Tibial nerve (tissue), 4 donors: ENCODE data around the gene CST4. TPM values are rescaled to one million over a fixed set of nuclear protein-coding genes. Genes with fewer than 3 reads are reported as not detected.
"Not testable (repeated sequence)": the region's sequence is repeated elsewhere in the genome, so short reads cannot be mapped to it uniquely, and the experiment has no call there.

Experiments used
- DNase-seq, 2 donors: peaks; one replicate each; pipeline ENCODE4 v3.0.0-alpha.2; 2019; ENCODE audit warnings: low spot score in 2 of 2
- H3K27ac ChIP-seq, 4 donors: fragments of 200-600 bp; sonication (generic) in 3 of 4; one replicate each; pipeline ENCODE4 v1.5.1; 2017 to 2019; ENCODE audit warnings: mild to moderate bottlenecking in 1 of 4
- H3K27me3 ChIP-seq, 2 donors: fragments of 200-600 bp; sonication (generic) in 1 of 2; one replicate each; pipeline versions ENCODE4 v1.5.1 to v1.6.0; 2017 to 2019
- H3K36me3 ChIP-seq, 3 donors: fragments of 200-600 bp; sonication (generic); one replicate each; pipeline ENCODE4 v1.5.1; 2018 to 2019
- H3K4me1 ChIP-seq, 4 donors: fragments of 200-600 bp; sonication (generic) in 3 of 4; one replicate each; pipeline ENCODE4 v1.5.1; 2017 to 2019
- H3K4me3 ChIP-seq, 4 donors: fragments of 200-600 bp; sonication (generic) in 3 of 4; one replicate each; pipeline ENCODE4 v1.5.1; 2017 to 2019; ENCODE audit warnings: mild to moderate bottlenecking in 1 of 4, moderate library complexity in 1 of 4
- H3K9me3 ChIP-seq, 4 donors: fragments of 200-600 bp; sonication (generic) in 3 of 4; one replicate each; pipeline ENCODE4 v1.5.1; 2017 to 2019
- CTCF ChIP-seq, 5 experiments: fragments of 200-600 bp in 3 of 5; fragments of 450-650 bp in 2 of 5; sonication (generic) in 3 of 5; IDR thresholded peaks; one replicate each; pipeline ENCODE4 v1.5.1; 2016 to 2019; ENCODE audit warnings: antibody characterized with exemption in 5 of 5, mild to moderate bottlenecking in 3 of 5, moderate library complexity in 2 of 5
- EP300 ChIP-seq, 2 donors: sonication (generic); formaldehyde crosslinking; IDR thresholded peaks; one replicate each; pipeline ENCODE4 v1.6.1; 2017; ENCODE audit warnings: antibody characterized with exemption in 2 of 2, mild to moderate bottlenecking in 1 of 2
- POLR2A ChIP-seq, 2 donors: fragments of 450-650 bp; IDR thresholded peaks; one replicate each; pipeline ENCODE4 v1.6.1; 2017; ENCODE audit warnings: antibody characterized with exemption in 2 of 2, mild to moderate bottlenecking in 2 of 2, moderate library complexity in 2 of 2
- WGBS, 2 donors: methylation state at CpG; one replicate each; pipeline ENCODE4 v1.1.5; 2018; 5-methylcytosine and 5-hydroxymethylcytosine counted together
- total RNA-seq, 4 donors: library from RNA; depleted of rRNA; stranded (reverse); fragments of >200 nt; gene quantifications; one replicate each; pipeline ENCODE4 v1.1.0, GENCODE V29; 2016

CST4 gene
- total RNA-seq, 4 donors from 2014 or later = not detected

DNA sequence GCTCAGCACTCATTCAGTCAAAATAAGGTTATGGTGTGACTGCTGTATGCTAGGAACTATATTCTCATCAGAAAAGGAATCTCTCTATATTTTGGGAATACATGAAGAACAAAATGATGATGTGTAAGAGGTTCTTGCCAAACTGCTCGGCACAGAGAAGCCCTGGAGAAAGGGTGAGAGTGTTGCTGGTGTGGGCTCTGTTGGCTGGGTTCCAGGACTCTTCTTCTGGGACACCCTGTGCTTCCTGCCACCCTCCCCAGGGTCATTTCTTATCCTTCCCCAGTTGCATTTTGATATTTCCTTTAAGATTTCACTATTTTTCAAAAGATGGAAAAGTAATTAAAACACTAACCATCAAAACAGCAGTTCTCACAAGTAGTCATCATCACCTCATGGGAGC, 33.1 kb upstream of the CST4 start:
- H3K9me3 ChIP-seq = no peaks in the 10 kb centered on the region
- TF ChIP-seq POLR2A (IDR thresholded peaks at IDR 0.05) = no peak
- TF ChIP-seq EP300 (IDR thresholded peaks at IDR 0.05) = no peak
- TF ChIP-seq CTCF (IDR thresholded peaks at IDR 0.05) = no peak
- H3K4me1 ChIP-seq = no peaks in the 10 kb centered on the region
- H3K27ac ChIP-seq = no peak overlapping the region
- H3K36me3 ChIP-seq = no peaks in the 10 kb centered on the region
- no peak overlapping the region for H3K4me3 ChIP-seq
- 14 to 26% methylated on average over 1 of the region's 1 CpG for WGBS, 2 donors
- H3K27me3 ChIP-seq = no peaks in the 10 kb centered on the region
- DNase-seq = no peak

- not testable (repeated sequence) for H3K9me3 ChIP-seq, DNase-seq, H3K27ac ChIP-seq, H3K4me3 ChIP-seq, H3K36me3 ChIP-seq, H3K27me3 ChIP-seq, H3K4me1 ChIP-seq
- 79 to 82% methylated on average over 9 of the region's 9 CpGs for WGBS, 2 donors
These were observed 30.5 kb upstream of the CST4 start for GRCh38 chr20:23719351-23719750.

DNA sequence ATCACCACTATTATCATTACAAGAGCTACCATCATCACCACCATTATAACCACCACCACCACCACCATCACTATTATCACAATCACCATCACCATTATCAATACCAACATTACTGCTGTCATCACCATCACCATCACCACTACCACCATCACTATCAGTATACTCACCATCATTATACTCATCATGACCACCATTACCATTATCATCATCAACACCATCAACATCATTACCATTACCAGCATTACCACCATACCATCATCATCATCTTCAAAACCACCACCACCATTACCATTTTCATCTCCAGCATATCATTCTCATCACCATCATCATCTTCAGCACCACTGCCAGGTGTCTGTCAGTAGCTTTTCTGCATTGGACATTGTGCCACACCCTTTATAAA, 22.9 kb upstream of the CST4 start:
- DNase-seq = not testable (repeated sequence)

GRCh38 chr20:23710771-23711170, 21.9 kb upstream of the CST4 start:
- WGBS, 2 donors = 84 to 98% methylated on average over 4 of the region's 4 CpGs

More for the DNA sequence above, 22.9 kb upstream of the CST4 start:
- H3K36me3 ChIP-seq, H3K9me3 ChIP-seq, H3K4me1 ChIP-seq, H3K4me3 ChIP-seq, H3K27ac ChIP-seq, H3K27me3 ChIP-seq: not testable (repeated sequence)

GRCh38 chr20:23705895-23706294, 17.1 kb upstream of the CST4 start:
- DNase-seq = no peak
- Histone ChIP-seq H3K36me3 (no peaks in the 10 kb centered on the region), H3K27ac (no peak overlapping the region), H3K9me3 (no peaks in the 10 kb centered on the region), H3K27me3 (no peaks in the 10 kb centered on the region), H3K4me1 (no peaks in the 10 kb centered on the region), H3K4me3 (no peak overlapping the region)
- 82 to 89% methylated on average over 1 of the region's 1 CpG for WGBS, 2 donors
- no peak for TF ChIP-seq POLR2A (IDR thresholded peaks at IDR 0.05)
- no peak for TF ChIP-seq CTCF (IDR thresholded peaks at IDR 0.05)
- TF ChIP-seq EP300 (IDR thresholded peaks at IDR 0.05) = no peak

More at GRCh38 chr20:23710771-23711170, 21.9 kb upstream of the CST4 start:
- H3K27me3 ChIP-seq = no peaks in the 10 kb centered on the region
- no peaks in the 10 kb centered on the region for H3K36me3 ChIP-seq
- no peak for TF ChIP-seq CTCF (IDR thresholded peaks at IDR 0.05)
- no peak for TF ChIP-seq EP300 (IDR thresholded peaks at IDR 0.05)
- no peak for TF ChIP-seq POLR2A (IDR thresholded peaks at IDR 0.05)
- no peak for DNase-seq
- no peaks in the 10 kb centered on the region for H3K9me3 ChIP-seq
- no peaks in the 10 kb centered on the region for H3K4me1 ChIP-seq
- no peak overlapping the region for H3K27ac ChIP-seq
- no peak overlapping the region for H3K4me3 ChIP-seq

GRCh38 chr20:23702021-23702420, 13.2 kb upstream of the CST4 start:
- Histone ChIP-seq H3K4me1 (no peaks in the 10 kb centered on the region), H3K27me3 (no peaks in the 10 kb centered on the region), H3K27ac (no peak overlapping the region), H3K9me3 (no peaks in the 10 kb centered on the region), H3K36me3 (no peaks in the 10 kb centered on the region), H3K4me3 (no peak overlapping the region)
- no peak for TF ChIP-seq EP300 (IDR thresholded peaks at IDR 0.05)
- no peak for TF ChIP-seq CTCF (IDR thresholded peaks at IDR 0.05)
- no peak for TF ChIP-seq POLR2A (IDR thresholded peaks at IDR 0.05)
- no peak for DNase-seq
- 70 to 75% methylated on average over 4 of the region's 4 CpGs for WGBS, 2 donors
